Aorta (tissue), 5 donors: Measurements from ENCODE around the gene TRRAP. TPM values are rescaled to one million over a fixed set of nuclear protein-coding genes. Genes with fewer than 3 reads are reported as not detected.

Source experiments
- ATAC-seq: fragments of 200-7000 bp; cut with Tn5 transposase; one replicate; pipeline ENCODE4 v1.9.1; 2022; ENCODE audit warnings: moderate library complexity; ENCODE audit not compliant: low FRiP score
- DNase-seq, 2 donors: peaks; one replicate each; pipeline ENCODE4 v3.0.0-alpha.2; 2020
- H3K27ac ChIP-seq, 2 donors: one replicate each; pipeline ENCODE4 v1.5.1; 2013; ENCODE audit warnings: low read length in 2 of 2, mild to moderate bottlenecking in 2 of 2, moderate library complexity in 2 of 2, control low read depth in 1 of 2, inconsistent platforms in 1 of 2, low read depth in 1 of 2
- H3K27me3 ChIP-seq, 2 donors: one replicate each; pipeline ENCODE4 v1.6.1; 2013; ENCODE audit warnings: control low read depth in 1 of 2, low read length in 1 of 2, mild to moderate bottlenecking in 1 of 2, moderate library complexity in 1 of 2; ENCODE audit not compliant: insufficient read depth in 2 of 2, control insufficient read depth in 1 of 2
- H3K36me3 ChIP-seq, 2 donors: one replicate each; pipeline ENCODE4 v1.6.1; 2013; ENCODE audit warnings: control low read depth in 1 of 2, low read length in 1 of 2, mild to moderate bottlenecking in 1 of 2; ENCODE audit not compliant: insufficient read depth in 2 of 2, control insufficient read depth in 1 of 2
- H3K4me1 ChIP-seq, 2 donors: one replicate each; pipeline ENCODE4 v1.6.1; 2013; ENCODE audit warnings: low read length in 2 of 2, control low read depth in 1 of 2, mild to moderate bottlenecking in 1 of 2, moderate library complexity in 1 of 2; ENCODE audit not compliant: insufficient read depth in 2 of 2, control insufficient read depth in 1 of 2
- H3K4me3 ChIP-seq, 2 donors: one replicate each; pipeline ENCODE4 v1.5.1; 2013; ENCODE audit warnings: low read length in 2 of 2, control low read depth in 1 of 2, mild to moderate bottlenecking in 1 of 2
- H3K9me3 ChIP-seq: one replicate; pipeline ENCODE4 v1.6.1; 2013; ENCODE audit warnings: mild to moderate bottlenecking, low read length; ENCODE audit not compliant: control insufficient read depth
- WGBS, 2 donors: extraction: QIAGEN DNeasy Blood & Tissue Kit; methylation state at CpG; one replicate each; pipeline ENCODE4 v1.1.7; 2013; 5-methylcytosine and 5-hydroxymethylcytosine counted together
- intact Hi-C, 2 donors: fragments of 100-400 bp; cut with DNase I; formaldehyde crosslinking; loops; one replicate each; pipeline versions ENCODE4 v1.14.2 to v1.15.0; 2022
- polyA plus RNA-seq, 2 donors: library from polyadenylated mRNA; stranded (reverse); fragments of 200-250 nt; gene quantifications; one replicate each; pipeline ENCODE4 v1.2.3, GENCODE V29; 2013
- total RNA-seq, 2 donors: library from RNA; stranded (reverse); fragmentation: NEBNext Ultra II Directional; extraction: Animal tissue kit (Norgen Biotek cat#: 25700); gene quantifications; one replicate each; pipeline ENCODE4 v1.2.1, GENCODE V29; 2021
- donor health status: healthy with polysubstance abuse.
- donor health status: Bipolar disorder and iron deficiency.
- donor health status: DM: no; HTN: no; CAD: no.
- donor health status: DM: no; HTN: no; CAD: no.
- donor health status: DM: yes; HTN: yes; CAD: no.

Gene TRRAP
- total and polyA plus RNA-seq, 4 donors: 2.4 to 41.9 (median 23.2) TPM

- Histone ChIP-seq H3K27me3 (no peaks in the 10 kb centered on the region), H3K9me3 (no peaks in the 10 kb centered on the region), H3K27ac (no peak overlapping the region), H3K4me1 (no peaks in the 10 kb centered on the region), H3K4me3 (no peak overlapping the region), H3K36me3 (peaks cover 0 to 33% of the 10 kb centered on the region in 2 donors)
- 94 to 95% methylated on average over 11 of the region's 11 CpGs for WGBS, 2 donors
- no peak for DNase-seq
- intact Hi-C loops: no loop called here
- no peak for ATAC-seq
These were observed 79.4 kb downstream of the TRRAP start for GRCh38 chr7:98957766-98958165.

- Histone ChIP-seq H3K4me1 (no peaks in the 10 kb centered on the region), H3K9me3 (no peaks in the 10 kb centered on the region), H3K4me3 (no peak overlapping the region), H3K36me3 (peaks cover 0 to 31% of the 10 kb centered on the region in 2 donors), H3K27me3 (no peaks in the 10 kb centered on the region), H3K27ac (no peak overlapping the region)
- DNase-seq: no peak
- no peak for ATAC-seq
- intact Hi-C loops: no loop called here
- WGBS, 2 donors: 88 to 89% methylated on average over 9 of the region's 9 CpGs
These were observed 80.6 kb downstream of the TRRAP start for GRCh38 chr7:98958968-98959367.

- ATAC-seq: peak; percentile 6
- Histone ChIP-seq H3K4me3 (no peak overlapping the region), H3K27me3 (no peaks in the 10 kb centered on the region), H3K36me3 (peaks cover 9 to 20% of the 10 kb centered on the region in 2 donors), H3K4me1 (no peaks in the 10 kb centered on the region), H3K27ac (no peak overlapping the region), H3K9me3 (no peaks in the 10 kb centered on the region)
- whole genome bisulfite sequencing, 2 donors: 93% methylated on average over 10 of the region's 10 CpGs
- intact Hi-C loops: no loop called here
- DNase-seq: no peak
These were observed 85.0 kb downstream of the TRRAP start for GRCh38 chr7:98963305-98963704.

DNA sequence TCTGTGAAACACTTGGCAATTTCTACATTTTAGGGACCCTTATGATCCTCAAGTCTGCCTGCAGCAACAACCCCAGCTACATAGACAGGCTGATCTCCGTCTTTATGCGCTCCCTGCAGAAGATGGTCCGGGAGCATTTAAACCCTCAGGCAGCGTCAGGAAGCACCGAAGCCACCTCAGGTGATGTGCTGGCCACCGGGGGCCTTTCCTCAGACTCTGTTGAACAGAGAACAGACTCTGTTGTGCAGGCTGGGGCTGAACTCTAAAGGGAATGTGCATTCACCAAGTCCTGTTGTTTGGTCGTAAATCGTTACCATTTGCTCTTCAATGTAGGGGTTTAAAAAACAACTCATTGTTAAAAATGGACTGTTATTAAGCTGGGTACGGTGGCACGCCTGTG lies 86.3 kb downstream of the TRRAP start:
- Histone ChIP-seq H3K27ac (no peak overlapping the region), H3K9me3 (no peaks in the 10 kb centered on the region), H3K27me3 (no peaks in the 10 kb centered on the region), H3K4me1 (no peaks in the 10 kb centered on the region), H3K4me3 (no peak overlapping the region), H3K36me3 (peaks cover 9 to 22% of the 10 kb centered on the region in 2 donors)
- DNase-seq: no peak
- no peak for ATAC-seq
- intact Hi-C loops: no loop called here
- WGBS, 2 donors: 91 to 94% methylated on average over 10 of the region's 10 CpGs

DNA sequence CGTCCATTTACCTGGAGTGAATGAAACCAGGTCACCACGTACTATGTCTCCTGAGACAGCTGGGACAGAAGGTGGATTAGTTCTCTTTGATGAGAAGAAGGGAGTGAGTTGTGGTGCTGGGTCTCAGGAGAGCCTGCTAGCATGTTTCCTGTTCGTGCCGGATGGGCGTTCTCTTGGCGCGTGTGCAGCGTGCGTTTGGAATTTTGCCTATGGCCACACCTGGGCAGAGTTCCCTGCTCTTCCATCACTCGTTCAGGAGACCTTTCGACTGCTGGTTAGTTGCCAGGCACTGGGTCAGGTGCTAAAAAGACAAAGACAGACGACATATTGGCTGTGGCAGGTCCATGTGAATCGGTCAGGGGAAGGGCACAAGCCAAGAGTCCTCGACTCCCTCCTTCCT lies 90.3 kb downstream of the TRRAP start:
- Histone ChIP-seq H3K9me3 (no peaks in the 10 kb centered on the region), H3K4me1 (no peaks in the 10 kb centered on the region), H3K27me3 (no peaks in the 10 kb centered on the region), H3K27ac (no peak overlapping the region), H3K36me3 (peaks cover 9 to 13% of the 10 kb centered on the region in 2 donors), H3K4me3 (no peak overlapping the region)
- WGBS, 2 donors: 86 to 88% methylated on average over 14 of the region's 14 CpGs
- intact Hi-C loops: no loop called here
- ATAC-seq (no peak), DNase-seq (no peak)

DNA sequence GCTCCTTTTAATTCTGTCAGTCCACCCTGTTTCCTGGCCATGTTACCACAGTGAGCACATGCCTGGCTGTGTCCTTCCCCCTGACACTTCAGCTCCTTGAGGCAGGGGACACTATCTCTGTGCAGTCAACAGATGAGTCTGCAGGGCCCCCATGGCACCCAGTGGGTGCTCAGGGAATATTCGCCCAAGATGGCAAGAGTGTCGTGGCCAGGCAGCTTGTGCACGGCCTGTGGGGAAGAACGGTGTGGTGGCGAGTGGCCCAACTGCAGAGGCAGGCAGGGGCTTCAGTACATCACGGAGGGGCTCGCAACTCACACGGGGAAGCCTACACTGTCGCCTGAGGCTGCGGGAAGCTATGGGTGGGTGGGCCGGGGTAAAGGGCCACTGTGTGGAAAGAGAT lies 91.1 kb downstream of the TRRAP start:
- Histone ChIP-seq H3K27ac (no peak overlapping the region), H3K27me3 (no peaks in the 10 kb centered on the region), H3K4me3 (no peak overlapping the region), H3K36me3 (peaks cover 9 to 13% of the 10 kb centered on the region in 2 donors), H3K9me3 (no peaks in the 10 kb centered on the region), H3K4me1 (no peaks in the 10 kb centered on the region)
- DNase-seq (no peak), ATAC-seq (no peak)
- 94 to 97% methylated on average over 11 of the region's 11 CpGs for WGBS, 2 donors
- intact Hi-C loops: no loop called here

DNA sequence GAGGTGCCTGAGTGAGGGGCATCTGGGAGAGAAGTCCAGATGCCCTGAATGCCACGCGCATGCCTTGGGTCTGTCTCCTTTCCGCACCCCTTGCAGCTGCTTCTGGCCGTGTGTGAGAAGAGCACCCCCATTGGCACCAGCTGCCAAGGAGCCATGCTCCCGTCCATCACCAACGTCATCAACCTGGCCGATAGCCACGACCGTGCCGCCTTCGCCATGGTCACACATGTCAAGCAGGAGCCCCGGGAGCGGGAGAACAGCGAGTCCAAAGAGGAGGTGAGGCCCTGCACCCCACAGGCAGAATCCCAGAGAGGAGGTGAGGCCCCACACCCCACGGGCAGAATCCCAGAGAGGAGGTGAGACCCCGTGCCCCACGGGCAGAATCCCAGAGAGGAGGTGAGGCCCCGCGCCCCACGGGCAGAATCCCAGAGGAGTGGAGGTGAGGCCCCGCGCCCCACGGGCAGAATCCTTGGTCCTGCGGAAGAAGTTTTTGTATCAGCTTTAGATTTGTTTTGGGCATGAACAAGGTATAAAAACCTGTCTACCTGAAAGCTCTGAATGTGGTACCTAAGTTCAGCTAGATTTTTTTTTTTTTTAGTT lies 91.8 kb downstream of the TRRAP start:
- no peak for ATAC-seq

GRCh38 chr7:98970805-98971204 lies 92.5 kb downstream of the TRRAP start:
- intact Hi-C loops: no loop called here
- DNase-seq (no peak), ATAC-seq (no peak)
- Histone ChIP-seq H3K9me3 (no peaks in the 10 kb centered on the region), H3K4me3 (no peak overlapping the region), H3K27ac (no peak overlapping the region), H3K4me1 (no peaks in the 10 kb centered on the region), H3K27me3 (no peaks in the 10 kb centered on the region), H3K36me3 (peaks cover 0 to 7% of the 10 kb centered on the region in 2 donors)
- WGBS, 2 donors: 91% methylated on average over 12 of the region's 12 CpGs

More for the DNA sequence above, 91.8 kb downstream of the TRRAP start:
- 91% methylated on average over 24 of the region's 24 CpGs for WGBS, 2 donors
- DNase-seq: no peak
- Histone ChIP-seq H3K36me3 (peaks cover 5 to 9% of the 10 kb centered on the region in 2 donors), H3K4me1 (no peaks in the 10 kb centered on the region), H3K27ac (no peak overlapping the region), H3K9me3 (no peaks in the 10 kb centered on the region), H3K4me3 (no peak overlapping the region), H3K27me3 (no peaks in the 10 kb centered on the region)
- intact Hi-C loops: no loop called here

DNA sequence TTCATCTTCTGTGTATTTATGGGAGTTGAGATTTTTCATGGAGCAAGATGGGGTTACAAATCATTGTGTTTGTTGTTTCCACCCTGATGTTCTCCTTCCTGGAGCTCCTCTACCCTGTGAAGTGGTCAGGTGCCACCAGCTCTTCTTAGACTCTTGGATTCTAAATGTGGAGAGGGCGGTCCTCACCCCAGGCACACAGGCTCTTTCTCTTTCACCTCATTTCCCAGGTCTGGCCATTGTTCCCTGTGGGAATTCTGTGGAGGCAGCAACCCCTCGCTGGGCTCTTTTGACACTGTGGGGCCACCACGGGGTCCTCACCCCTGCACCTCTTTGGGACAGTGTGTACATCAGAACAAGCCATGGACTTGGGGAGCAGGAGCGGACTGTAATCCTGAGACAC lies 95.9 kb downstream of the TRRAP start:
- no peak for DNase-seq
- no peaks in the 10 kb centered on the region for H3K27me3 ChIP-seq
- 93 to 94% methylated on average over 4 of the region's 4 CpGs for WGBS, 2 donors
- peaks cover 4 to 13% of the 10 kb centered on the region in 2 donors for H3K36me3 ChIP-seq
- H3K4me1 ChIP-seq: no peaks in the 10 kb centered on the region
- no peak for ATAC-seq
- H3K9me3 ChIP-seq: no peaks in the 10 kb centered on the region
- H3K27ac ChIP-seq: no peak overlapping the region
- intact Hi-C loops: no loop called here
- no peak overlapping the region for H3K4me3 ChIP-seq
